Measurements from ENCODE around the gene ZC3HAV1. TPM values are rescaled to one million over a fixed set of nuclear protein-coding genes. Genes with fewer than 3 reads are reported as not detected.

ZC3HAV1 gene
- total and polyA plus RNA-seq, 9 of the 15 experiments (the other 6 are each of a cell fraction or from before 2014, with no cell fraction given) = 11.9 to 40.5 (median 23.9) TPM

DNA sequence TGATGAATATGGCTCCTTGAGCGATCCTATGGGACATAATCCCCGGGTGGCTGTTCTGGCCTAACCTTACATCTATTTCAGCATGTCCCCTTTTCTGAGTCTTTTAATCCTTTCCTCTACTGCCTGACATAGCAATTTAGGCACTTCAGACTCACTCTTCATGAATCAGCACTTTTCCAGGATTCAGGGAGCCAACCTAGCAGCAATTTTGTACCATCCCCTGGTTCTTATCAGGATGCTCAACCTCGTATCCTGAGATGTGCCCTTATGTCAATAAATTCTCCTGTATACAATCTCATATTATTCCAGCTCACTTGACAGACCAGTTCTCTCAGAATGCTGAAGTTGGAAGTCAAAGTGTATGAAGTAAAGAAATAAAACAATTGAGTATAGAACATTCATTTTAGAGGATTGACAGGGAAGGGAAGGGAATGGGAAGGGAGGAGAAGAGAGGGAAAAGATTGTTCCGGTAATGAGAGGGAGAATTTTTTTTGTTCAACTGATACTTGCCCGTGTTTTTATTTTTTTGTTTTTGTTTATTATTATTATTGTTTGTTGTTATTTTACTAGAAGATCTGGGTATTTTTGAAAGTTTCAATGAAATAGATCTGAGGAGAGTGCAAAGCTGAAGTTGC, 8.2 kb upstream of the ZC3HAV1 start (continued):
- TF ChIP-seq RCOR1 (IDR thresholded peaks at IDR 0.05; ENCODE audit: borderline replicate concordance in 1 of 2, low read depth in 2 of 2, low read length in 2 of 2) = peak in 1 of 2 experiments; percentile 90; a peak in 2 of 4 replicates
- TF ChIP-seq, protein P1, sequence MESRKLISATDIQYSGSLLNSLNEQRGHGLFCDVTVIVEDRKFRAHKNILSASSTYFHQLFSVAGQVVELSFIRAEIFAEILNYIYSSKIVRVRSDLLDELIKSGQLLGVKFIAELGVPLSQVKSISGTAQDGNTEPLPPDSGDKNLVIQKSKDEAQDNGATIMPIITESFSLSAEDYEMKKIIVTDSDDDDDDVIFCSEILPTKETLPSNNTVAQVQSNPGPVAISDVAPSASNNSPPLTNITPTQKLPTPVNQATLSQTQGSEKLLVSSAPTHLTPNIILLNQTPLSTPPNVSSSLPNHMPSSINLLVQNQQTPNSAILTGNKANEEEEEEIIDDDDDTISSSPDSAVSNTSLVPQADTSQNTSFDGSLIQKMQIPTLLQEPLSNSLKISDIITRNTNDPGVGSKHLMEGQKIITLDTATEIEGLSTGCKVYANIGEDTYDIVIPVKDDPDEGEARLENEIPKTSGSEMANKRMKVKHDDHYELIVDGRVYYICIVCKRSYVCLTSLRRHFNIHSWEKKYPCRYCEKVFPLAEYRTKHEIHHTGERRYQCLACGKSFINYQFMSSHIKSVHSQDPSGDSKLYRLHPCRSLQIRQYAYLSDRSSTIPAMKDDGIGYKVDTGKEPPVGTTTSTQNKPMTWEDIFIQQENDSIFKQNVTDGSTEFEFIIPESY (CRISPR knock-in tag; IDR thresholded peaks at IDR 0.05) = 0 out of 2 replicates have a peak, but pooled peaks have one; percentile 20
- TF ChIP-seq MEF2D (tag; conservative IDR thresholded peaks at IDR 0.05; ENCODE audit: low read depth) = 0 out of 2 replicates have a peak, but pooled peaks have one; percentile 5
- TF ChIP-seq ZNF589 (CRISPR knock-in tag; IDR thresholded peaks at IDR 0.05; ENCODE audit: low read depth) = peak; percentile 15; the same call in 1 of the 2 replicates
- TF ChIP-seq ASH1L (IDR thresholded peaks at IDR 0.05; ENCODE audit: borderline replicate concordance, low read depth, partially characterized antibody) = peak; percentile 49
- TF ChIP-seq EP400 (IDR thresholded peaks at IDR 0.05) = peak; percentile 41; the same call in 1 of the 2 replicates
- no peak for TF ChIP-seq HNRNPH1 (optimal IDR thresholded peaks at IDR 0.05; ENCODE audit: low read depth, low read length)
- peak; percentile 75; the same call in 1 of the 2 replicates for TF ChIP-seq MIER1 (IDR thresholded peaks at IDR 0.05; ENCODE audit: low read depth)
- TF ChIP-seq, protein P2, sequence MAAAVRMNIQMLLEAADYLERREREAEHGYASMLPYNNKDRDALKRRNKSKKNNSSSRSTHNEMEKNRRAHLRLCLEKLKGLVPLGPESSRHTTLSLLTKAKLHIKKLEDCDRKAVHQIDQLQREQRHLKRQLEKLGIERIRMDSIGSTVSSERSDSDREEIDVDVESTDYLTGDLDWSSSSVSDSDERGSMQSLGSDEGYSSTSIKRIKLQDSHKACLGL (CRISPR knock-in tag; IDR thresholded peaks at IDR 0.05; ENCODE audit: borderline replicate concordance, poor library complexity, severe bottlenecking) = no peak
- no peak for TF ChIP-seq GTF2F1 (IDR thresholded peaks at IDR 0.05; ENCODE audit: low read depth, low read length)
- TF ChIP-seq OTX1 (CRISPR knock-in tag; IDR thresholded peaks at IDR 0.05) = 0 out of 2 replicates have a peak, but pooled peaks have one; percentile 9
- TF ChIP-seq JUND (IDR thresholded peaks at IDR 0.05; ENCODE audit: borderline replicate concordance, low read depth, low read length) = peak; percentile 69
- TF ChIP-seq JUND (tag; IDR thresholded peaks at IDR 0.05; ENCODE audit: borderline replicate concordance, low read depth, low read length) = no peak; the same call in 2 of the 3 replicates

Data from K562 (cell line).